Vagina (tissue), 2 donors: Measurements from ENCODE around the gene MRPL34.

ENCODE experiments used
- CTCF ChIP-seq, 3 experiments: fragments of 450-650 bp in 2 of 3; fragments of 200-600 bp in 1 of 3; sonication (generic) in 1 of 3; IDR thresholded peaks; one replicate each; pipeline ENCODE4 v1.5.1; 2017 to 2019; ENCODE audit warnings: antibody characterized with exemption in 3 of 3, mild to moderate bottlenecking in 2 of 3, moderate library complexity in 2 of 3
- POLR2A ChIP-seq, 2 donors: fragments of 450-650 bp; IDR thresholded peaks; one replicate each; pipeline ENCODE4 v1.6.1; 2017; ENCODE audit warnings: antibody characterized with exemption in 2 of 2, mild to moderate bottlenecking in 2 of 2, moderate library complexity in 2 of 2
- POLR2AphosphoS5 ChIP-seq, 2 donors: sonication (generic); formaldehyde crosslinking; IDR thresholded peaks; one replicate each; pipeline ENCODE4 v1.9.0; 2017; ENCODE audit warnings: antibody characterized with exemption in 2 of 2, mild to moderate bottlenecking in 2 of 2, low read depth in 1 of 2; ENCODE audit not compliant: insufficient read depth in 1 of 2

GRCh38 chr19:17314007-17314593, 8.4 kb downstream of the MRPL34 start:
- TF ChIP-seq CTCF (IDR thresholded peaks at IDR 0.05) (no peak), POLR2A (IDR thresholded peaks at IDR 0.05) (no peak), POLR2AphosphoS5 (IDR thresholded peaks at IDR 0.05; ENCODE audit: insufficient read depth in 1 of 2, low read depth in 1 of 2) (no peak)
